Epithelial cell of proximal tubule (primary cell): ENCODE data around the gene RAB34. TPM values are rescaled to one million over a fixed set of nuclear protein-coding genes. Genes with fewer than 3 reads are reported as not detected.
"Not testable (repeated sequence)": the region's sequence is repeated elsewhere in the genome, so short reads cannot be mapped to it uniquely, and the experiment has no call there.

Source experiments
- DNase-seq: peaks from one replicate; pipeline ENCODE4 v3.0.0-alpha.2; 2011; ENCODE audit warnings: low read depth
- H3K4me3 ChIP-seq: 2 replicates; pipeline ENCODE4 v1.5.1; 2011; ENCODE audit warnings: low read depth, mild to moderate bottlenecking, low read length
- CTCF ChIP-seq: conservative IDR thresholded peaks from 2 replicates; pipeline ENCODE4 v1.5.1; 2012; ENCODE audit warnings: low read depth, mild to moderate bottlenecking, low read length
- total RNA-seq: library from RNA; depleted of rRNA; stranded (reverse); fragments of >200 nt; gene quantifications from 2 replicates; pipeline ENCODE4 v1.2.3, GENCODE V29; 2015

The RAB34 gene
- total RNA-seq, 1 donor from 2014 or later, result 649 TPM

DNA sequence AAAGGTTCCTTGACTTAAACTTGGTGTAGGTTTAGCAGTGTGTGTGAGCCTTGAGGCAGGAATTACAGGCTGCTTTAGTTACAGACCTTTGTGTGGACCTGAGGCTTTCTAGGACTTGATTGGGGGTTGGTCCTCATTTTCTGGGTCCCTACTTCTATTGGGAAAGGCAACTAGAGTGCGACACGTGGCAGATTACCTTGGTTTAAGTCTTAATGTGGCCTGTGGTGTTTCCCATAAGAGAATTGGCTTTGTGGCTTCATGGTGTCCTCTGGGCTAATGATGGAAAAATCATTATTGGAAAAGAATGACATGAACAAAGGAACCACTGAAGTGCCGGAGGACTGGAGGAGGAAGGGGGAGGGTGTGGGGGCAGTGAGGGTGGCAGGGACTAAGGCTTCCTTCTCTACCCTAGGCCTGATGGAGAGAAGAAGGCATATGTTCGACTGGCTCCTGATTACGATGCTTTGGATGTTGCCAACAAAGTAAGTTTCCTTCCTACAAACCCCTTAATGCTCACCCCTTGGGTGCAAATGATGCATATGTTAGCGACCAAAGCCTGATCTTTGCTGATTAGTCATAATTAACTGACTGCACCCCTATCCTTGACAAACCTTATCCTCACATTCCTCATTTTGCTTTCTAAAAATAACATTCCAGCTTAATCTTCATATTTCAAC lies 5.6 kb upstream of the RAB34 start:
- no peak overlapping the region for H3K4me3 ChIP-seq
- no peak for TF ChIP-seq CTCF
- no peak for DNase-seq

- no peak for TF ChIP-seq CTCF
- no peak for DNase-seq
- H3K4me3 ChIP-seq, result peak overlapping the region; percentile 96
Measured at GRCh38 chr17:28722417-28723158, 4.9 kb upstream of the RAB34 start.

DNA sequence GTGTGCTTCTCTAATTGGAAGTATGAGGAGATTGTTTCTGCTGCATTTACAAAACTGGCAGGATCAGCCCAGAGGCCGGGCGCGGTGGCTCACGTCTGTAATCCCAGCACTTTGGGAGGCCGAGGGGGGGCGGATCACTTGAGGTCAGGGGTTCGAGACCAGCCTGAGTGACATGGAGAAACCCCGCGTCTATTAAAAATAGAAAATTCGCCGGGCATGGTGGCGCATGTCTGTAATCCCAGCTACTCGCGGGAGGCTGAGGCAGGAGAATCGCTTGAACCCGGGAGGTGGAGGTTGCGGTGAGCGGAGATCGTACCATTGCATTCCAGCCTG lies 3.3 kb upstream of the RAB34 start:
- H3K4me3 ChIP-seq, result peak overlapping the region; percentile 96
- DNase-seq, result not testable (repeated sequence)

- peak; percentile 25 for TF ChIP-seq CTCF
- peak overlapping the region; percentile 96 for H3K4me3 ChIP-seq
- DNase-seq, result no peak
Measured at GRCh38 chr17:28720247-28720996, 2.8 kb upstream of the RAB34 start.

DNA sequence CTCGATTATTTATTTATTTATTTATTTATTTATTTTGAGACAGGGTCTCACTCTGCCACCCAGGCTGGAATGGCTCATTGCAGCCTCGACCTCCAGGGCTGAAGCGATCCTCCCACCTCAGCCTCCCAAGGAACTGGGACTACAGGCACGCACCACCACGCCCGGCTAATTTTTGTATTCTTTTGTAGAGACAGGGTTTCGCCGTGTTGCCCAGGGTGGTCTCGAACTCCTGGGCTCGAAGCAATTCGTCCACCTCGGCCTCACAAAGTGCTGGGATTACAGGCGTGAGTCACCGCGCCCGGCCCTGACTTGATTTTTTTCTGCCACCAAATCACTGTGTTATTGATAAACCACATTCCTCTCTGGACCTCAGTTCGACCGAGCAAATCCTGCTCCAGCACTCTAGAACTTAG lies 1.4 kb upstream of the RAB34 start:
- H3K4me3 ChIP-seq, result peak overlapping the region; percentile 96
- TF ChIP-seq CTCF, result no peak

GRCh38 chr17:28718333-28719020 lies 809 bp upstream of the RAB34 start:
- no peak for TF ChIP-seq CTCF
- DNase-seq, result no peak
- H3K4me3 ChIP-seq, result peak overlapping the region; percentile 96

More for the DNA sequence above, 1.4 kb upstream of the RAB34 start:
- no peak for DNase-seq
